ENCODE measurements around the gene ATG101. TPM values are rescaled to one million over a fixed set of nuclear protein-coding genes. Genes with fewer than 3 reads are reported as not detected.

ATG101 gene
- total and polyA plus RNA-seq, 2 experiments from 2014 or later, result 27.7 to 60.3 TPM

DNA sequence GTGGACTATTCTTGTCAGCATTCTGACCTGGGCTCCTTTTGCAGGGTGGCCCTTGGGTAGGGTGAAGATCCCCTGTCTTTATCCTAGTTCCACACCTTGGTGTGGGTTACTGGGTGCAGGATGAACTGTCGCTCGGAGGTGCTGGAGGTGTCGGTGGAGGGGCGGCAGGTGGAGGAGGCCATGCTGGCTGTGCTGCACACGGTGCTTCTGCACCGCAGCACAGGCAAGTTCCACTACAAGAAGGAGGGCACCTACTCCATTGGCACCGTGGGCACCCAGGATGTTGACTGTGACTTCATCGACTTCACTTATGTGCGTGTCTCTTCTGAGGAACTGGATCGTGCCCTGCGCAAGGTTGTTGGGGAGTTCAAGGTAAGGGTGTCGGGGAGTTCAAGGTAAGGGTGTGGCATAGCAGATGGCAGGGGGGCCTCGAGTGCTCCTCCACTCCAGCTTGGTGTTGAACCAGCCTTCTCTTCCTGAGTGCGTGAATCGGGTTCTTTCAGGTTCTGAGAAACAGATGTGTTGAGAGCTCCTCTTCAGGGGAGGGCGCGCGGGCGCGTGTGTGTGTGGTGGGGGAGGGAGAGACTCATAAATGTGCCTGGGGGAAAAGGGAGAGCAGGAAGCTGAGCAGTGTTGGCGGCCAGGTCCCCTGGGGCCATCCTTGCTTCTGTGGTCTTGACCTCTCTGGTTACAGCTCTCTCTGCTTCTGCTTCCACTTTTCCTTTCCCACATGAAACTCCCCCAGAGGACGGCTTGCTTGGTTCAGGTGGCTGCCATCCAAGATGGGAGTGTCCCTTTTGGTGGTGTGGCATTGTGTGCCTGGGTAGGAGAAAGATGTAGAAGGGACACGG lies 4.0 kb downstream of the ATG101 start:
- H4K20me1 ChIP-seq (replicated peaks; ENCODE audit: insufficient read depth), result peaks cover 45% of the 10 kb centered on the region
- peaks cover 9% of the 10 kb centered on the region for H3K4me1 ChIP-seq (ENCODE audit: insufficient read depth)
- Mint-ChIP-seq H3K4me1 (peaks cover 15% of the 10 kb centered on the region), H3K36me3 (ENCODE audit: low read depth) (peaks cover 52% of the 10 kb centered on the region), H3K27ac (no peak overlapping the region), H3K9me3 (no peaks in the 10 kb centered on the region), H3K27me3 (ENCODE audit: insufficient read depth, low read depth, poor library complexity) (peaks cover 12% of the 10 kb centered on the region), H3K4me3 (no peak overlapping the region)
- H3K4me3 ChIP-seq, result no peak overlapping the region
- H3K27me3 ChIP-seq (ENCODE audit: insufficient read depth), result peaks cover 1% of the 10 kb centered on the region; the same call in 1 of the 2 replicates
- H3F3A ChIP-seq (replicated peaks; ENCODE audit: low read depth), result peaks cover 2% of the 10 kb centered on the region; the same call in 1 of the 2 replicates
- H3K9me2 ChIP-seq (ENCODE audit: insufficient read depth), result no peaks in the 10 kb centered on the region
- H3K79me2 ChIP-seq (replicated peaks; ENCODE audit: insufficient read depth), result peaks cover 56% of the 10 kb centered on the region
- DNase-seq (ENCODE audit: low spot score), result no peak
- H2AFZ ChIP-seq, result no peak overlapping the region
- no peak overlapping the region for H3K27ac ChIP-seq (ENCODE audit: low read depth)
- peaks cover 11% of the 10 kb centered on the region; the same call in 1 of the 2 replicates for H3K36me3 ChIP-seq (ENCODE audit: insufficient read depth)
- ATAC-seq, result no peak
- H3K4me2 ChIP-seq, result no peak overlapping the region
- TF ChIP-seq, protein P1, sequence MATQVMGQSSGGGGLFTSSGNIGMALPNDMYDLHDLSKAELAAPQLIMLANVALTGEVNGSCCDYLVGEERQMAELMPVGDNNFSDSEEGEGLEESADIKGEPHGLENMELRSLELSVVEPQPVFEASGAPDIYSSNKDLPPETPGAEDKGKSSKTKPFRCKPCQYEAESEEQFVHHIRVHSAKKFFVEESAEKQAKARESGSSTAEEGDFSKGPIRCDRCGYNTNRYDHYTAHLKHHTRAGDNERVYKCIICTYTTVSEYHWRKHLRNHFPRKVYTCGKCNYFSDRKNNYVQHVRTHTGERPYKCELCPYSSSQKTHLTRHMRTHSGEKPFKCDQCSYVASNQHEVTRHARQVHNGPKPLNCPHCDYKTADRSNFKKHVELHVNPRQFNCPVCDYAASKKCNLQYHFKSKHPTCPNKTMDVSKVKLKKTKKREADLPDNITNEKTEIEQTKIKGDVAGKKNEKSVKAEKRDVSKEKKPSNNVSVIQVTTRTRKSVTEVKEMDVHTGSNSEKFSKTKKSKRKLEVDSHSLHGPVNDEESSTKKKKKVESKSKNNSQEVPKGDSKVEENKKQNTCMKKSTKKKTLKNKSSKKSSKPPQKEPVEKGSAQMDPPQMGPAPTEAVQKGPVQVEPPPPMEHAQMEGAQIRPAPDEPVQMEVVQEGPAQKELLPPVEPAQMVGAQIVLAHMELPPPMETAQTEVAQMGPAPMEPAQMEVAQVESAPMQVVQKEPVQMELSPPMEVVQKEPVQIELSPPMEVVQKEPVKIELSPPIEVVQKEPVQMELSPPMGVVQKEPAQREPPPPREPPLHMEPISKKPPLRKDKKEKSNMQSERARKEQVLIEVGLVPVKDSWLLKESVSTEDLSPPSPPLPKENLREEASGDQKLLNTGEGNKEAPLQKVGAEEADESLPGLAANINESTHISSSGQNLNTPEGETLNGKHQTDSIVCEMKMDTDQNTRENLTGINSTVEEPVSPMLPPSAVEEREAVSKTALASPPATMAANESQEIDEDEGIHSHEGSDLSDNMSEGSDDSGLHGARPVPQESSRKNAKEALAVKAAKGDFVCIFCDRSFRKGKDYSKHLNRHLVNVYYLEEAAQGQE (IDR thresholded peaks at IDR 0.05; ENCODE audit: unreplicated experiment), result no peak
- TF ChIP-seq, protein P2, sequence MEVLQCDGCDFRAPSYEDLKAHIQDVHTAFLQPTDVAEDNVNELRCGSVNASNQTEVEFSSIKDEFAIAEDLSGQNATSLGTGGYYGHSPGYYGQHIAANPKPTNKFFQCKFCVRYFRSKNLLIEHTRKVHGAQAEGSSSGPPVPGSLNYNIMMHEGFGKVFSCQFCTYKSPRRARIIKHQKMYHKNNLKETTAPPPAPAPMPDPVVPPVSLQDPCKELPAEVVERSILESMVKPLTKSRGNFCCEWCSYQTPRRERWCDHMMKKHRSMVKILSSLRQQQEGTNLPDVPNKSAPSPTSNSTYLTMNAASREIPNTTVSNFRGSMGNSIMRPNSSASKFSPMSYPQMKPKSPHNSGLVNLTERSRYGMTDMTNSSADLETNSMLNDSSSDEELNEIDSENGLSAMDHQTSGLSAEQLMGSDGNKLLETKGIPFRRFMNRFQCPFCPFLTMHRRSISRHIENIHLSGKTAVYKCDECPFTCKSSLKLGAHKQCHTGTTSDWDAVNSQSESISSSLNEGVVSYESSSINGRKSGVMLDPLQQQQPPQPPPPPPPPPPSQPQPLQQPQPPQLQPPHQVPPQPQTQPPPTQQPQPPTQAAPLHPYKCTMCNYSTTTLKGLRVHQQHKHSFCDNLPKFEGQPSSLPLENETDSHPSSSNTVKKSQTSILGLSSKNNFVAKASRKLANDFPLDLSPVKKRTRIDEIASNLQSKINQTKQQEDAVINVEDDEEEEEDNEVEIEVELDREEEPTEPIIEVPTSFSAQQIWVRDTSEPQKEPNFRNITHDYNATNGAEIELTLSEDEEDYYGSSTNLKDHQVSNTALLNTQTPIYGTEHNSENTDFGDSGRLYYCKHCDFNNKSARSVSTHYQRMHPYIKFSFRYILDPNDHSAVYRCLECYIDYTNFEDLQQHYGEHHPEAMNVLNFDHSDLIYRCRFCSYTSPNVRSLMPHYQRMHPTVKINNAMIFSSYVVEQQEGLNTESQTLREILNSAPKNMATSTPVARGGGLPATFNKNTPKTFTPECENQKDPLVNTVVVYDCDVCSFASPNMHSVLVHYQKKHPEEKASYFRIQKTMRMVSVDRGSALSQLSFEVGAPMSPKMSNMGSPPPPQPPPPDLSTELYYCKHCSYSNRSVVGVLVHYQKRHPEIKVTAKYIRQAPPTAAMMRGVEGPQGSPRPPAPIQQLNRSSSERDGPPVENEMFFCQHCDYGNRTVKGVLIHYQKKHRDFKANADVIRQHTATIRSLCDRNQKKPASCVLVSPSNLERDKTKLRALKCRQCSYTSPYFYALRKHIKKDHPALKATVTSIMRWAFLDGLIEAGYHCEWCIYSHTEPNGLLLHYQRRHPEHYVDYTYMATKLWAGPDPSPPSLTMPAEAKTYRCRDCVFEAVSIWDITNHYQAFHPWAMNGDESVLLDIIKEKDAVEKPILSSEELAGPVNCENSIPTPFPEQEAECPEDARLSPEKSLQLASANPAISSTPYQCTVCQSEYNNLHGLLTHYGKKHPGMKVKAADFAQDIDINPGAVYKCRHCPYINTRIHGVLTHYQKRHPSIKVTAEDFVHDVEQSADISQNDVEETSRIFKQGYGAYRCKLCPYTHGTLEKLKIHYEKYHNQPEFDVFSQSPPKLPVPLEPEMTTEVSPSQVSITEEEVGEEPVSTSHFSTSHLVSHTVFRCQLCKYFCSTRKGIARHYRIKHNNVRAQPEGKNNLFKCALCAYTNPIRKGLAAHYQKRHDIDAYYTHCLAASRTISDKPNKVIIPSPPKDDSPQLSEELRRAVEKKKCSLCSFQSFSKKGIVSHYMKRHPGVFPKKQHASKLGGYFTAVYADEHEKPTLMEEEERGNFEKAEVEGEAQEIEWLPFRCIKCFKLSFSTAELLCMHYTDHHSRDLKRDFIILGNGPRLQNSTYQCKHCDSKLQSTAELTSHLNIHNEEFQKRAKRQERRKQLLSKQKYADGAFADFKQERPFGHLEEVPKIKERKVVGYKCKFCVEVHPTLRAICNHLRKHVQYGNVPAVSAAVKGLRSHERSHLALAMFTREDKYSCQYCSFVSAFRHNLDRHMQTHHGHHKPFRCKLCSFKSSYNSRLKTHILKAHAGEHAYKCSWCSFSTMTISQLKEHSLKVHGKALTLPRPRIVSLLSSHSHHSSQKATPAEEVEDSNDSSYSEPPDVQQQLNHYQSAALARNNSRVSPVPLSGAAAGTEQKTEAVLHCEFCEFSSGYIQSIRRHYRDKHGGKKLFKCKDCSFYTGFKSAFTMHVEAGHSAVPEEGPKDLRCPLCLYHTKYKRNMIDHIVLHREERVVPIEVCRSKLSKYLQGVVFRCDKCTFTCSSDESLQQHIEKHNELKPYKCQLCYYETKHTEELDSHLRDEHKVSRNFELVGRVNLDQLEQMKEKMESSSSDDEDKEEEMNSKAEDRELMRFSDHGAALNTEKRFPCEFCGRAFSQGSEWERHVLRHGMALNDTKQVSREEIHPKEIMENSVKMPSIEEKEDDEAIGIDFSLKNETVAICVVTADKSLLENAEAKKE (CRISPR knock-in tag; IDR thresholded peaks at IDR 0.05), result no peak
- TF ChIP-seq CTCF (conservative IDR thresholded peaks at IDR 0.05; ENCODE audit: low read depth in 2 of 2) (no peak), JUNB (IDR thresholded peaks at IDR 0.05; ENCODE audit: unreplicated experiment) (no peak), EZH2 (IDR thresholded peaks at IDR 0.05; ENCODE audit: low read depth, unreplicated experiment) (no peak), EZH2phosphoT487 (IDR thresholded peaks at IDR 0.05; ENCODE audit: unreplicated experiment) (no peak), CREB1 (CRISPR knock-in tag; IDR thresholded peaks at IDR 0.05; ENCODE audit: low read depth) (no peak), POLR2AphosphoS5 (IDR thresholded peaks at IDR 0.05; ENCODE audit: low read depth) (no peak), NANOG (IDR thresholded peaks at IDR 0.05; ENCODE audit: borderline replicate concordance) (no peak), ZNF331 (CRISPR knock-in tag; IDR thresholded peaks at IDR 0.05; ENCODE audit: low read depth) (no peak), STAT1 (IDR thresholded peaks at IDR 0.05; ENCODE audit: unreplicated experiment) (no peak), ETS1 (IDR thresholded peaks at IDR 0.05) (no peak), ZNF114 (CRISPR knock-in tag; IDR thresholded peaks at IDR 0.05) (no peak)
